COLO668 (cell line): ENCODE measurements around the gene COG4.

ENCODE experiments used
- DNase-seq: peaks from one replicate; lab custom pipeline; 2025; ENCODE audit not compliant: unreplicated experiment; lab: John Stamatoyannopoulos, UW

COG4 gene

DNA sequence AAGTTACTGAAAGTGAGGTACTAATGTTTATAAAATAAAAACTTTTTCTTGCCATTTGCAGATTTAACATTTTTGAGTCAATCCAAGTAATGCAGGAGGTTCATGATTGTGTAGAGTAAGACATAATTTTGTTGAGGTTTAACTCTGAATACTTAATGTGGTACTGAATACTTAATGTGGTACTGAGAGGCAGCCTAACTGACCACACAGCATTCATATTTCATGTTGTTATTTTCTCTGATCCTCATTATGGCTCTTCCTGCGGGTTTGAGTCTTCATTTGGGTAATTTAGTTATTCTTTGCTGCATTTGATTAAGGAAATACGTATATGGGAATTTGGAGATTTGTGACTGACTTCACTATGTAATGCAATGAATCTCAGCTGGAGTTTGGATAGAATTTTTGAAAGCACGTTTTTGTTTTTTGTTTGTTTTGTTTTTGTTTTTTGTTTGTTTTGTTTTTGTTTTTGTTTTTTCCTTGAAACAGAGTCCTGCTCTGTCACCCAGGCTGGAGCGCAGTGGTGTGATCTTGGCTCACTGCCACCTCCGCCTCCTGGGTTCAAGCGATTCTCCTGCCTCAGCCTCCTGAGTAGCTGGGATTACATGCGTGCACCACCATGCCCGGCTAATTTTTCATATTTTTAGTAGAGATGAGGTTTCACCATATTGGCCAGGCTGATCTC, 4.1 kb upstream of the COG4 start:
- DNase-seq, result no peak

DNA sequence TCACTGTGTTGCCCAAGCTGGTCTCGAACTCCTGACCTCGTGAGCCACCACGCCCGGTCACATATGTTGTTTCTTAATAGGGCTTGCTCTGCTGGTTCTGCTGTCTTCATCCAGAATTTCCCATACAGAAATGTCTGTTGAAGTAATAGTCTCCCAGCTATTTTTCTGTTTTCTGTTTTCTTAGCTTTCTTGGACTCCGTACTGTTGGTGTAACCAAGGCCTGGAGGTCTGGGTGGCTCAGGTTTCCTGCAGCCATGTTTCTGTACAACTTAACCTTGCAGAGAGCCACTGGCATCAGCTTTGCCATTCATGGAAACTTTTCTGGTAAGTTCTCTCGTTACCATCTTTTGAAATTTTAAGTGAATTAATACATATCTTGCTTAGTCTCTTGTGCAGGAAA, 3.0 kb upstream of the COG4 start:
- no peak for DNase-seq

DNA sequence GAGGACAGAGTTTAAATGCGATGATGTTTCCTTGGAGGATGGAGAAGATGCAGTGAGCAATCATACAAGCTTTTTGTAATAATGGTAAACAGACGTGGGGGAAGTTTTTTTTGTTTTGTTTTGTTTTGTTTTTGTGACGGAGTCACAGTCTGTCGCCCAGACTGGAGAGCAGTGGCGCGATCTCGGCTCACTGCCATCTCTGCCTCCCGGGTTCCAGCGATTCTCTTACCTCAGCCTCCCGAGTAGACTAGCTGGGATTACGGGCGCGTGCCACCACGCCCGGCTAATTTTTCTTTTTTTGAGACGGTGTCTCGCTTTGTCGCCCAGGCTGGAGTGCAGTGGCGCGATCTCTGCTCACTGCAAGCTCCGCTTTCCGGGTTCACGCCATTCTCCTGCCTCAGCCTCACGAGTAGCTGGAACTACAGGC, 1.1 kb upstream of the COG4 start:
- peak; percentile 20 for DNase-seq

DNA sequence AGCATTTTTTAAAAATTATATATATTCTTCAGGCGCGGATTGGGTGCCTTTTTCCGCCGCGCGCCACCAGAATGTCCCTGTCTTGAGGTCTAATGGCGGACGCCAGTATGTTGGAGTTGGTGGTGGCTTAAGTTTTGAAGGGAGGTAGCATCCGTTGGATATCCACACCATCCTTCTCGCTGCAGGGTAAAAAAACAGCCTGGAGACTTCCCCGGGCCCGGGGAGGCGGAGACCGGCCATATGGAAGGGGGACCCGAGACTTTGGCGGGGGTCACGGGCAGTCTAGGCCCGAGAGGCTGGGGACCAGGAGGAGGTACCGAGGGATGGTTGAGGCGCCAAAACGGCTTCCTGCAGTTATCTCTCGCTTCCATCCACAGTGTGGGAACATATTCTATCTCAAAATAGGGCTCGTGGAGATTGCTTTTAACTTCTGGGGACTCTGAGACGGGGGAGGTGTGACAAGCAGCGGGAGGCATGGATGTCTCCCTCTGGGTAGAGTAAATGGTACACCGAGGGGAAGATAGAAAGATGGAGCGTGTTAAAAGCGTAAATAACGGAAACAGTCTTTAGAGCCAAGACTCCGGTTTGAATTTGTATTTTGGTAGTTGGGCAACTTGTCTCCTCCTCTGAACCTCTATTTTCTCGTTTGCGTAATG, 517 bp upstream of the COG4 start, which contains the start of gene SF3B3:
SF3B3 (plus strand) TSS at position 74 of the 656 bp plus-strand sequence. CDS start 2,841 bp downstream, outside the sequence.
- DNase-seq, result peak; percentile 79

DNA sequence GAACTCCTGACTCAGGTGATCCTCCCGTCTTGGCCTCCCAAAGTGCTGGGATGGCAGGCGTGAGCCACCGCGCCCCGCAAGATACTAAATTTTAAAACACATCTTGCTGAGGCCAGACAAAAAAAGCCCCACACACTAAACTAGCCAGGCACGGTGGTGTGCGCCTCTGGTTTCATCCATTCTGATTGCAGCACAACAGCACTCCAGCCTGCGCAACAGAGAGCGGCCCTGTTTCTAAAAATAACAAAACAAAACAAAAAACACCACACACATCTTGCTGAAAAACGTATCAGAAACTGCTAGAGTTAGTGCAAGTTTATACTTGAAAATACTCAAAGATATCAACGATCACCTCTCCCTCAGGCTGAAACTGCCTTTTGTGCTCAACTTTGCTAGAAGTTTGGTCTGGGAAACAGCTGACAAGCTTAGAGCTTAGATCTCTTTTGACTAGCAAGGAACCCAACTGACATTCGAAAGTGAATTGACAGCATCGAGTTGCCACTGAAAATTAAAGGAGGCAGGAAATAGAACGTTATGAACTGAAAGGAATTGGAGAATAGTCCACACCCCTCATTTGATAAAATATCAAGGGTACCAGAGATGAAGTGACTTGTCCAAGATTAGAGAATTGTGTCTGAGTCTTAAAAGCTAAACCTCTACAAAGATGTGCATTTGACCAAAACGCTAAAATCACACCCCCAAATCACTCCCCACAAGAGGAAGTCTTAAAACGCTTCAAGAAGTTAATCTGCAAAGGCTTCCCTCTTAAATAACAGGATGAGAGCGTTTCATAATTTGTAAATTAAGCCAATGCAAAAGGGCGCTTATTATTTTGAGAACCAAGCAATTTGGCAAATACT, 908 bp downstream of the COG4 start:
- DNase-seq, result no peak

DNA sequence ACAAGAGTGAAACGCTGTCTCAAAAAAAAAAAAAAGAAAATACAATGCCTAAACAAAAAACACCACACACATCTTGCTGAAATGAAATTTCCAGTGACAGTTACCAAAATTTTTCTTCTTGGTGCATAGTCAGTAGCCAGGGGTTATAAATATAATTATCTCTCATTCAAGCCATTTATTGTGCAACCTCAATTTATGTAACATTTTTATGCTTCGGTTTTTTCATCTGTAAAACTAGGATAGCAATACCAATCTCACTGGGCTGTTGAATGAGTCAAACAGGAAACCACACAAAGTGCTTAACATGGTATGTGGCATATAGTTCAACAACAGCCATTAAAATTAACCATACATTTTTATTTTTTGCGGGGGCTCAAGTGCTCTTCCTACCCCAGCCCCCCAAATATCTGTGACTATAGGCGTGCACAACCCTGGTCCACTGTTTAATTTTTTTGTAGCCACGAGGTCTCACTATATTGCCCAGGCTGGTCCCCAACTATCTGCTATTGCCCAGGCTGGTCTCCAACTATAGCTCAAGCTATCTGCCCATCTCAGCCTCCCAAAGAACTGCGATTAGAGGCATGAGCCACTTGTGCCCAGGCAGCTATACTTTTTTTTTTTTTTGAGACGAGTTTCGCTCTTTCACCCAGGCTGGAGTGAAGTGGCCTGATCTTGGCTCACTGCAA, 2.6 kb downstream of the COG4 start:
- DNase-seq, result no peak

DNA sequence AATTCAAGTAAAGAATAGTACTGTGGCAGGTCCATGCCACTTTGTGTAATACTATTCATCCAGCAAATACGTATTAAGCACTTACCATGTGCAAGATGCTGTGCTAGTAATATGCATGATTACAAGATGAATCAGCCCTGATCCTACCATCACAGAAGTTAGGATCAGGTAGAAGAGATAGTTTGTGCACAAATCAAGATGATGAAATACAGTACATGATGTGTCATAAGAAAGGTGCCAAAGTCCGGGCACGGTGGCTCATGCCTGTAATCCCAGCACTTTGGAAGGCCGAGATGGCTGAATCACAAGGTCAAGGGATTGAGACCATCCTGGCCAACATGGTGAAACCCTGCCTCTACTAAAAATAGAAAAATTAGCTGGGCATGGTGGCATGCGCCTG, 10.9 kb downstream of the COG4 start:
- no peak for DNase-seq

DNA sequence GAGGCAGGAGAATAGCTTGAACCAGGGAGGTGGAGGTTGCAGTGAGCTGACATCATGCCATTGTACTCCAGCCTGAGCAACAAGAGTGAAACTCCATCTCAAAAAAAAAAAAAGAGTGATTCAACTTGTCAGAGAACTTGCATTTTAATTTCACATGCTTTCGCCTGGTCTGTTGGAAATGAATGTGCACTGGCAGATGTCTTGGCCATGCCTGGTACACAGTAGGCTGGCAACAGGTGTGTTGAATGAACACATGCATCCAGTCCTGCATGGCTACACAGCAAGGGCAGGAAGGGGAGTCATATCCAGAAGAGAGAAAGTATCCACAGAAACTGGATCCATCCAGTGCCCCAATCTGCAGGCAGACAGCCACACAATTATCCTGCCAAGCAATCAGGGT, 11.5 kb downstream of the COG4 start:
- DNase-seq, result no peak

DNA sequence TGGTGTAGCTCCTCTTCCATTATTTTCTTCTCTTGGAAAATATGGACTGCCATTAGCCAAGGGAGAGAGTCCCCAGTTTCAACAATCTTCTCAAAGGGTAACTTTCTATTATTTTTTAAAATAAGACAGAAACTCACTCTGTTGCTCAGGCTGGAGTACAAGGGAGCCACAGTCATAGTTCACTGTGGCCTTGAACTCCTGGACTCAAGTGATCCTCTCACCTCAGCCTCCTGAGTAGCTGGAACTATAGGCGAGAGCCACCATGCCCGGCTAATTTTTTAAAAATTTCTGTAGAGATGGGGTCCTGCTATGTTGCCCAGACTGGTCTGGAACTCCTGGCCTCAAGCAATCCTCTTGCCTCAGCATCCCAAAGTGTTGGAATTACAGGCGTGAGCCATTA, 13.1 kb downstream of the COG4 start:
- no peak for DNase-seq

DNA sequence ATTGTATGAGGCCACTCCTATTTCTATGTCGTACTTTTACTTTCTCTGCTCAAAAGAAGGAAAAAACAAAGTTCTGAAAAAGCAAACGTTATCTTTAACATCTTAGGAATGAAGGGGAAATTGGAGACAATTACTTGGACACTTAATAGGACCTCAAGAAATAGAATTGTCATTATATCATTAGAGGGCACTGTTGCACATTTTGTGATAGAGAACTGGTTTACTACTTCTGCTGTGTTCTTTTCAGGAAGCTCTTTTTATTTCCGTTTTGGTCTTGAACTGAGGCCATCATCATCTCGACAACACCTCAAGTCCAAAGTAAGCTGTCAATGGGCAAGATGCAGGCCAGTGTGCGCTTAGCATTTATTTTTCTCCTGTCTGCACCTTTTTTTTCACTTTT, 14.6 kb downstream of the COG4 start:
- no peak for DNase-seq

DNA sequence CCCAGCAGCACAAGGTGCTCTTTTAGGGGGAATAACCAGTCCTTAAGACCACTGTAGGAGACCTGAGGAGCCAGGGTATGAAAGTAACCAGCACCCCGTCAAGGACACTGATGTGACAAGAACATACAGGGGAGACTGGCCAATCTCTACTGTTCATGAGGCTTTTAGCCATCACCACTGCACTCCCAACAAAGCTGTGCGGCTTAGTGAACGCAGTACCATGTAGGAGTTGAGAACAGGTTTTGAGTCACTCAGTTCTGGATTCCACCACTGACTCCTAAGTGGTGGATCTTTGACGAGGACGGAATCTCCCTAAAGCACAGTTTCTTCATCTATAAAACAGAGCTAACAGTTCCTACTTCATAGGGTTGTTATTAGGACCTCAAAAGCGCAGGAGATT, 26.8 kb downstream of the COG4 start:
- DNase-seq, result no peak

DNA sequence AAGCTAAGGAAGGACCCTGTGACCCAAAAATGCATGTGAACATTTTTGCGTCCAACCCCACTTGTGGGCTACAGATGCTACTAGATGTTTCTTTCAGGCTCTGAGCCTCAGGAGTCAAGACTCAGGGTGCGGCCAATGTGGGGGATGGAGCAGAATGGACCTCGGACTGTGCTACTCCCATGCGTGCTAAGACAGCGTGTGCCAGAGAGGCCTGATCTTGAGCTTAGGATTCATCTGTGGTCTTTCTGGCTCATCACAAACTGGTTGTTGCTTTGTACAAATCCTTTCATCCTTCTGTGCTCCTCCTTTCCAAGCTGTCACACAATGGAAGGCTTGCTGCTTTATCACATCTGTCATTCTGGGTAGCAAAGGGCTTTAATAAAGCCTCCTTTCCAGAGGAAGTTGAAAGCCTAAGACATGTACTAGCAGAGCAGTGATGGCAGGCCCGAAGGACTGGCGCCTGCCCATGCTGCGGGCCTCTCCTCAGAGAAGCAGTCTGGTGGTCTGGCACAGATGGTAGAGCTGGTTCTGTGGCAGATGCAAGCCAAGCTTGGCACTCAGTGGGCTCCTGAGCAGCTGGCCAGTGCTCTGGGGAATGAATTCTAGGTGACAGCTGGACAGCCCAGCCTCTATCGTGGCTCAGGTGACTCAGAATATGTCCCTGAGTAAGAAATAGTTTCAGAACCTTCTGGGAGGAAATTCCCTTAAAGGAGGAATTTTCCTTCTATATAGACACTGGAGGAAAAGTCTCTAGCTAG, 27.8 kb downstream of the COG4 start:
- DNase-seq, result no peak

DNA sequence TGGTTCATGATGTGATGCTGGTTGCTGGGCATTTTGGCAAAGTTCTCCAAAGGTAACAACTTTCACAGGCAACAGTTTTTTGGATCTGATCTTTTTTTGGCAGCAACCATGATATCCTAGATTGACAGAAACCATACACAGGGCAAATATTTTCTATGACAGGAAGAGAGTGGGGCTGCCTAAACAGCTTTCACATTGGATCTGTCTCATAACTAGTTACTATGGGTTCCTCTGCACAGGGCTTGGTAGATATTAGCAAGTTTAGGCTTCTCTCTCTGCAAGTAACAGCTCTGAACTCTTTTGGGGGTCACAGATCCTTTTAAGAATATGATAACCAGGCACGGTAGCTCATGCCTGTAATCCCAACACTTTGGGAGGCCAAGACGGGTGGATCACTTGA, 28.6 kb downstream of the COG4 start:
- no peak for DNase-seq

DNA sequence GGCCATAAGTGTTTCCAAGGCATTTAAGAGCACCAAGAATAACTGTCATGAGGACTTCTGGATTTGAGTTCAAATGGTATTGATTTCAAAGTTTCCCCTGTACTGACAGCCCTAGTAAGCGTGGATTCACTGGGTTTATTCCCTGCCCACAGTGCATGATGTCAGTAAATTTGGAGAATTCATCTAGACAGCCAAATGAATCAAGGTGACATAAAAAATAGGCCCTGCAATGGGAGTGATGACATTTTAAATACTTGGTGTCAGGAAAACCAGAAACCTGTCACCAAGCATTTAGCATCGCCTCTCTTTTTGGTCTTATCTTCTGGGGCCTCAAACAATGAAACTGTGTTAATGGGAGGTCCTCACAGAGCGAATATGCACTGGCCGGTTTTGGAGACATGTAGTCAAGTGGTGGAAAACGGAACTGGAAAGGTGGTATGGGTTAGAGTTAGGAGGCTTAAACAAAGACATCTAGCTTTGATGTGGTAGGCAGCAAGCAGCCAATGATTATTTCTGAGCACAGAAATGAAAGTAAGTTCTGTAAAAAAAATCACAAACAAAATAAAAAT, 29.1 kb downstream of the COG4 start:
- DNase-seq, result no peak

DNA sequence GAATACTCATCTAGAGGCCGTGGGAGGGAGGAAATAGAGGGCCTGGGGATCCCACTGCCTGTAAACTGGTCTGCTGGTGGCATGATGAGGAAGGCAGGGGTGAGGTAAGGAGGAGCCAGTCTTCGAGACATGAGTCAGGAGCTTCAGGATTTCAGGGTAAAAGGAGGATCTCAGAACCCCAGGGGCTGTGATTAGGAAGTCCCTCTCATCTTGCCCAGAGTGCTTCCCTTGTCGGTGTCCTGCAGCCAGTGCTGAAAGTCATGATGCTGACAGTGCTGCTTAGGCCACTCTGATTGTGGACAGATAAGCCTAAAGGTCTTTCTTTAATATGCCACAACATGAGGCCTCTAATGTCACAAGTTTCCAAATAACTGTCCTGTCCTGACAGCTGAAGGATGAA, 29.6 kb downstream of the COG4 start:
- no peak for DNase-seq

DNA sequence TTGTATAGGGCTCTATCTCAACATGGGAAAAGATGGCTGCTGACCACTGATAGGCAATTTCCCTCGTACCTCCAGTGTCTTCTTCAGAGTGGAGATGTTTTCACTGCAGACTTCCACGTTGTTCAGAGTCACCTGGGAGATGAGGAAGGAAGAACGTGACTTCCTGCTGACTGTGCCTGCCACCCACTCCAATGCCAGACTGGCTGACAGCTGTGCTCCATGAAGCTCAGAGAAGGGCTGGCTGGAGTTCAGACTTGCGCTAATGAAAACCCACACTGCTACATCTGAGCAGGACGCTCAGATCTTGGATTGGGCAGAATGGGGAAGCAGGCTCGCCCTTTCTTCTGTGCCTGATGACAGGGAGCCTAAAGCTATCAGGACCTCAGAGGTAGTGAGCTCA, 33.1 kb downstream of the COG4 start:
- DNase-seq, result no peak

DNA sequence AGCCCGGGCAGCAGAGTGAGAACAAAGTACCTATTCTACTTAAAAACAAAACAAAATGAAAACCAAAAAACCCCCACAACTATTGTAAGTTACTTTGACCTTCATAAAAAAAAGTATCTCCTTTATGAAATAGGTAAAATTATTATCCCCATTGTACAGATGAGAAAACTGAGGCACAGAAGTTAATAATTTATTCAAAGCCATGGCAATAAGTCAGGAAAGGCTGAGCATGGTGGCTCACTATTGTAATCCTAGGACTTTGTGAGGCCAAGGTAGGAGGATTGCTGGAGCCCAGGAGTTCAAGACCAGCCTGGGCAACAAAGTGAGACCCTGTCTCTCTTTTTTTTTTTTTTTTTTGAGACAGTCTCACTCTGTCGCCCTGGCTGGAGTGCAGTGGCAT, 38.5 kb downstream of the COG4 start:
- DNase-seq, result no peak

DNA sequence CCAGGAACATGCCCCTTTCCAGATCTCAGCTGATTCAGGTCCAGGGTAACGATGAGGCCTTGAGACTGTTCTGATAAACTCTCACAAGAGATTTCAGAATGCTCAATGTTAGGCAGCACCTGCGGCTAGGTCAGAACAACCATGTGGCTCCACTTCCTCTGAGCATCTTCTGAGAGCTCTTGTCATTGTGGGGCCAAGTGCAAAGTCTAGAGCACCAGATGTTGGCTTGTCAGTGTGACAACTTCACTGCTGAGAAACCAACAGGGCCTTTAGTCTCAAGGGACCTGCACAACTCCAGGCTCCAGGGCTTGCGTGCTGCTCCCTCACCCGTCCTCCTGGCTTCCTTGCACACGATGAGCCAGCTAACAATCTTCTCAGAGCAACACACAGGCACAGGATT, 39.9 kb downstream of the COG4 start:
- DNase-seq, result no peak

DNA sequence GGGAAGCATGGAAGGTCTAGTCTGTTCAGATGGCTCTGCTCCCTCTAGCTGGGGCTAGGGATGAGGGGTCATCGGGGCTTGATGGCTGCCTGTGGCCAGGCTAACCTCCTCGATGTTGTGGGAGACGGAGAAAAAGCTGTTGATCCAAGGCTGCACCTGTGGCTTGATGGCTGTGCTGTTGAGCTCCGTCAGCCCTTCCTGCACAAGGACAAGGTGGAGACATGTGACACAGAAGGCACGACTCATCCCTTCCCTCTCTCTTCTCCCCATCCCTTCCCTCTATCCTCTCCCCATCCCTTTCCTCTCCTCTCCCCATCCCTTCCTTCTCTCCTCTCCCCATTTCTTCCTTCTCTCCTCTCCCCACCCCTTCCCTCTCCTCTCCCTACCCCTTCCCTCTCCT, 40.7 kb downstream of the COG4 start:
- no peak for DNase-seq

DNA sequence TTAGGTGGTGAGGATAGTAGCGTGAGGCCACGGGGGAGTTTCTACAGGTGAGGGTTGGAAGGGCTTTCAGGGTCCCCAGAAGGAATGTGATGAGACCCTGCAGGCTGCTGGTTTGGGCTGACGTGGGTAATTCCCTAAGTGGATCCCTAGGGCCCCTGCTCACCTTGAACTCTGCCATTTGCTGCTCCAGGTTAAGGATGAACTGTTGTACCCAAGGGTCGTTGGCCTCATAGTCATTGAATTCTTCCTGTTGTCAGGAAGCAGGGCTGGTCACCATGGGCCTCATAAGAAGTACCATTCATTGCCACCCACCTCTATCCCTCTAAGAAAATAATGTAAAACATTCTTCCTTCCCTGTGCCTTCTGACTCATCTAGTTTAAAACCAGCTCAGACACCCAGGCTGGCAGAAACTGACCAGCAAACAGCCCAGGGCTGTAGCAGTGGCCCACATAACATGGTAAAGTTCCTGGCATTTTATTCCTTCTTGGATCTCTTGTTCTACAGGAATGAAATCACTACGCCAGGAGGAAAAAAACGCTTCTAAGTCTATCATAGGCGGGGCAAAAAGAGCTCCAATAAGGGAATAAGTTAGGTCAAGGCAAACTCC, 41.3 kb downstream of the COG4 start:
- no peak for DNase-seq
